Smooth muscle cell of the pulmonary artery (primary cell): Measurements from ENCODE around the gene IQCC. TPM values are rescaled to one million over a fixed set of nuclear protein-coding genes. Genes with fewer than 3 reads are reported as not detected.

Source experiments
- total RNA-seq: library from RNA; depleted of rRNA; stranded (reverse); fragments of >200 nt; gene quantifications from 2 replicates; pipeline ENCODE4 v1.2.3, GENCODE V29; 2014

IQCC gene
- total RNA-seq: 1.4 and 1.7 TPM in 2 replicates

GRCh38 chr1:32205401-32206370, at the start of gene IQCC:
Gene IQCC (plus strand): TSS chr1:32205671. CDS start chr1:32205682, 11 bp downstream.

GRCh38 chr1:32179443-32180185, 25.9 kb upstream of the IQCC start, which contains the start of gene TXLNA:
Gene TXLNA (plus strand): TSS chr1:32179675. CDS start chr1:32180346, 671 bp downstream.

DNA sequence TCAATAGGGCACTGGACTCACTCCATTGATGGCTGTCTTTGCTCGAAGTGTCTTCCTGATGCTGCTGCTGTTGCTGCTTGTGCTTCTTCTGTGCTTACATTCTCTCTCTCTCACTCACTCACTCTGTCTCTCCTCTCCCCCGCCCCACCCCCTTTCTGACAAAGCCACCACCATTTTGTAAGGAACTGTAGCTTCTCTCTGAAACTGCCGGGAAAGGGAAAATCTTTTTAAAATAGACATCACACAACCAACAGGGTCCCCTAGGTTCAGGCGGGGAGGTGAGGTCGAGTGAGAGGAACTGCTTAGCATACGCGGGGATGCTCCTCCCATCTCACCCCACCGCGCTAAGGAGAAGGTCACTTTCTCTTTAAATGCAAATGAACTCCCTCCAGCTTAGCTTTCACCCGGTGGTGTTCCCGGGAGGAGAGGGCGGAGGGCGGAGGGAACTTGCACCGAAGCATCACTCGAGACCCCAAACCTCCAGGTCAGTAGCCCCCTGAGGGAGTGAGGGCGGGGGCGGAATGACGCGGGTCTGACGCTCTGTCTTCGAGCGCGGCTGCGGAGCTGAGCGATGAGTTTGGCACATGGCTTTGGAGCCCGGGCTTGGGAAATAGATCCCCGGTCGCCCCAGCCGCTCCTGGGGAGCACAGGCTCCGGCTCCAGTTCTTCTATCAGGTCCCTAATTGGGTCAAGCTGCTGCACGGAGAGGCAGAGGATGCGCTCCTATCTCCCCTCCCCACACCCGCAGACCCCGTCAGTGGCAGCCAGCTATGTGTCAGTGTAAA, 5.1 kb upstream of the IQCC start, which contains the start of gene CCDC28B:
TSS of gene CCDC28B (plus strand) at position 370 of the 785 bp plus-strand sequence. CDS start 1,341 bp downstream, outside the sequence.

DNA sequence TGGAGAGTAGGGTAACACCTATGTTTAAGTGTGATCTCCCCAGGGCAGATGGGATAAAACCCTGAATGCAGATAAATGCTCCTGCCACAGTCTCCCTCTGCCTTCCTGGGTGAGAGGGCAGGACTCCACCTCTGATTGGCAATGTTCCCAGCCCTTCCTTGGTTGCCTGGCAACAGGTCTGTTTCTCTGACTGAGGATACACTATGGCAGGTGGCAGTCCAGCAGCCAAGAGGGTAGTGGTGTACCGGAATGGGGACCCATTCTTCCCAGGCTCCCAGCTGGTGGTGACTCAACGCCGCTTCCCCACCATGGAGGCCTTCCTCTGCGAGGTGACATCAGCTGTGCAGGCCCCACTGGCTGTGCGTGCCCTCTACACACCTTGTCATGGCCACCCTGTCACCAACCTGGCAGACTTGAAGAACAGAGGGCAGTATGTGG, 3.4 kb downstream of the IQCC start, which contains the start of gene DCDC2B:
TSS of gene DCDC2B (plus strand) at position 199 of the 438 bp plus-strand sequence. CDS start at position 204, 5 bp downstream.

GRCh38 chr1:32221980-32222755, 16.7 kb downstream of the IQCC start, which contains the start of the genes EIF3I and TMEM234:
Gene EIF3I (plus strand): TSS chr1:32222407. CDS start chr1:32222442, 35 bp downstream.
Gene TMEM234 (minus strand): TSS chr1:32222353. CDS start chr1:32222322, 31 bp downstream.

GRCh38 chr1:32246888-32247273, 41.4 kb downstream of the IQCC start, which contains the start of gene FAM167B:
Gene FAM167B (plus strand): TSS chr1:32247222. CDS start chr1:32247422, 200 bp downstream.

DNA sequence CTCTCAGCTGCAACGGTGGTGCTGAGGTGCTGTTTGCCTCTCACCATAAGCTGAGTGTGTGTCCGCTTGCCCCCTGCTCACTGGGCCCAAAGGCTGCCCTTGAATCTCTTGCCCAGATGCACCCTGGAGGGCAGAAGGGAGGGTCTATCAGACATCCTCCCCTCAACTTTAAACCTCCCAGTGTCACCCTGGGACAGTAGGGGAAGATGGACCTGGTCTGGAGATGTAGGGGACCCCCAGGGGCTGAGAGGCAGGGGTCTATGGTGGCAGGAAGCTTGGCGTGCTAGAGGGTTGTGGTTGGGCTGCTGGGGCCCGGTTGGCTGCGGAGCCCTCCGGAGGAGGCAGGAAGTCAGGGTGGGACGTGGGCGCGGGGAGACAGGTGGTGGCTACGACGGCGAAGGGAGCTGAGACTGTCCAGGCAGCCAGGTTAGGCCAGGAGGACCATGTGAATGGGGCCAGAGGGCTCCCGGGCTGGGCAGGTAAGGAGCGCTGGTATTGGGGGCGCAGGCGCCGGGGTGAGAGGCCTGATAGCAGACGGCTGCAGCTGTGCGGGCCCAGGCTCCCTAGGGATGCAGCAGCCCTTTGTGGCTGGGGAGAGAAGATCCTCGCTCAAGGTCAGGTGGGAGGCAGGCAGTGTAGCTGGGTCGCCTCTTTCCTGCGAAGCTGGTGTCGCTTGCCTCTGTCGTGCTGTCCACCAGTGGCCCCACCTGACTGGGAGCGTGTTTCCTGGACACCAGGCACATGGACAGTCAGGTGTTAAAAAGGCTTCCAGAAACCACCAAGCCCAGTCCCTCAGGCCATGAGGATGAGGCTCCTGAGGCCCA, 45.6 kb downstream of the IQCC start, which contains the start of gene LCK:
TSS of gene LCK (plus strand) at position 373 of the 824 bp plus-strand sequence. CDS start 23,065 bp downstream, outside the sequence.

Other genes with a start within 250 kb of the IQCC start
- 60.7 and 68.3 TPM in 2 replicates for gene KHDRBS1, start 191.8 kb upstream of the IQCC start, total RNA-seq
- 7.4 and 8.6 TPM in 2 replicates for gene TMEM39B, start 132.7 kb upstream of the IQCC start, total RNA-seq
- gene KPNA6, start 97.6 kb upstream of the IQCC start, total RNA-seq: 51.3 and 51.9 TPM in 2 replicates
- gene TXLNA, start 26.0 kb upstream of the IQCC start, total RNA-seq: 82.8 and 85.0 TPM in 2 replicates
- 8.5 and 8.9 TPM in 2 replicates for gene CCDC28B, start 5.1 kb upstream of the IQCC start, total RNA-seq
- gene DCDC2B, start 3.4 kb downstream of the IQCC start, total RNA-seq: not detected in 2 replicates
- gene TMEM234, start 16.7 kb downstream of the IQCC start, total RNA-seq: 19.1 and 24.2 TPM in 2 replicates
- 227 and 240 TPM in 2 replicates for gene EIF3I, start 16.7 kb downstream of the IQCC start, total RNA-seq
- 0.98 and 2.3 TPM in 2 replicates for gene FAM167B, start 41.6 kb downstream of the IQCC start, total RNA-seq
- gene LCK, start 45.6 kb downstream of the IQCC start, total RNA-seq: not detected in 2 replicates
- gene HDAC1, start 86.4 kb downstream of the IQCC start, total RNA-seq: 67.1 and 74.5 TPM in 2 replicates
- gene MARCKSL1, start 130.6 kb downstream of the IQCC start, total RNA-seq: 15.4 and 25.0 TPM in 2 replicates
- gene FAM229A, start 156.8 kb downstream of the IQCC start, total RNA-seq: 0.98 and 1.1 TPM in 2 replicates
- gene TSSK3, start 156.9 kb downstream of the IQCC start, total RNA-seq: 0.13 and 0.17 TPM in 2 replicates
- 68.2 and 68.3 TPM in 2 replicates for gene BSDC1, start 188.8 kb downstream of the IQCC start, total RNA-seq